K562 (cell line): ENCODE data around the gene NCAPD2. TPM values are rescaled to one million over a fixed set of nuclear protein-coding genes. Genes with fewer than 3 reads are reported as not detected.
A peak's percentile ranks its signal among the peaks of the same experiment; 100 is the strongest.

Source experiments
- CC2D1A ChIP-seq: fragments of 450-650 bp; IDR thresholded peaks from 2 replicates; pipeline ENCODE4 v1.6.1; 2017; ENCODE audit warnings: mild to moderate bottlenecking
- CTCF ChIP-seq, 3 experiments: IDR thresholded peaks in 2 of 3; conservative IDR thresholded peaks in 1 of 3; 2 replicates each; pipeline ENCODE4 v1.5.1; 2011 to 2012; ENCODE audit warnings: low read length in 3 of 3, mild to moderate bottlenecking in 3 of 3, control low read depth in 2 of 3, improper control_type of control experiment in 1 of 3, inconsistent platforms in 1 of 3, low read depth in 1 of 3, mixed read lengths in 1 of 3, moderate library complexity in 1 of 3; ENCODE audit not compliant: insufficient read depth in 2 of 3
- RAD21 ChIP-seq, 2 experiments: fragments of 250-450 bp in 1 of 2; fragments of 450-650 bp in 1 of 2; sonication (Bioruptor Pico) in 1 of 2; formaldehyde crosslinking in 1 of 2; IDR thresholded peaks in 1 of 2; conservative IDR thresholded peaks in 1 of 2; 2 replicates each; pipeline versions ENCODE4 v1.4.0 to v1.8.0; 2020 to 2022; ENCODE audit warnings: mild to moderate bottlenecking in 2 of 2, moderate library complexity in 1 of 2
- ZBTB11 ChIP-seq, 3 experiments: fragments of 200-800 bp in 1 of 3; fragments of 250-450 bp in 1 of 3; fragments of 450-650 bp in 1 of 3; sonication (Bioruptor Pico) in 1 of 3; sonication (Bioruptor generic) in 1 of 3; formaldehyde crosslinking in 1 of 3; IDR thresholded peaks; 2 replicates each; pipeline versions ENCODE4 v1.6.1 to v1.8.0; 2016 to 2022; ENCODE audit warnings: mild to moderate bottlenecking in 2 of 3, missing genetic modification characterization in 2 of 3, missing compliant biosample characterization in 1 of 3, moderate library complexity in 1 of 3
- polyA plus RNA-seq, 8 experiments: library from polyadenylated mRNA; depleted of rRNA in 4 of 8; stranded (reverse) in 5 of 8; unstranded in 3 of 8; fragments of >200 nt; fragmentation: Nextera tagmentation in 2 of 8; fragmentation: Illumina TruSeq in 1 of 8; extraction: Ambion mirVana in 2 of 8; extraction: Trizol in 1 of 8; gene quantifications; 2 replicates each; pipeline versions ENCODE4 v1.2.1 to v1.2.3, GENCODE V29; 2011 to 2014; ENCODE audit warnings: inconsistent platforms in 1 of 8, missing spikeins in 1 of 8
- total RNA-seq, 7 experiments: library from RNA; depleted of rRNA in 6 of 7; stranded (reverse); fragments of >200 nt in 6 of 7; fragmentation: Illumina TruSeq in 2 of 7; extraction: Trizol in 2 of 7; gene quantifications; 2 replicates each; pipeline versions ENCODE4 v1.2.1 to v1.2.3, GENCODE V29; 2011 to 2021; ENCODE audit warnings: low replicate concordance in 1 of 7

NCAPD2 gene
- total and polyA plus RNA-seq, 9 of the 15 experiments (the other 6 are each of a cell fraction or from before 2014, with no cell fraction given) = 16.9 to 93.7 (median 68.3) TPM

GRCh38 chr12:6465467-6466183 is 28.3 kb upstream of the NCAPD2 start (continued):
- TF ChIP-seq CTCF (IDR thresholded peaks at IDR 0.05 in 2 of 3, conservative IDR thresholded peaks at IDR 0.05 in 1 of 3; ENCODE audit: insufficient read depth in 2 of 3, low read depth in 1 of 3, low read length in 3 of 3) (peak; percentile 76 to 91 (median 80)), RAD21 (CRISPR knock-in tag; conservative IDR thresholded peaks at IDR 0.05 in 1 of 2, IDR thresholded peaks at IDR 0.05 in 1 of 2) (peak; percentile 86 to 94), CC2D1A (peak; percentile 71), ZBTB11 (CRISPR knock-in tag; IDR thresholded peaks at IDR 0.05) (no peak)
